Bone marrow (tissue), 2 donors: ENCODE results near the gene MAMSTR.
"Not testable (repeated sequence)": the region's sequence is repeated elsewhere in the genome, so short reads cannot be mapped to it uniquely, and the experiment has no call there.

Experiments
- DNase-seq, 2 donors: peaks; one replicate each; lab custom pipeline; 2025; lab: John Stamatoyannopoulos, UW

The MAMSTR gene

DNA sequence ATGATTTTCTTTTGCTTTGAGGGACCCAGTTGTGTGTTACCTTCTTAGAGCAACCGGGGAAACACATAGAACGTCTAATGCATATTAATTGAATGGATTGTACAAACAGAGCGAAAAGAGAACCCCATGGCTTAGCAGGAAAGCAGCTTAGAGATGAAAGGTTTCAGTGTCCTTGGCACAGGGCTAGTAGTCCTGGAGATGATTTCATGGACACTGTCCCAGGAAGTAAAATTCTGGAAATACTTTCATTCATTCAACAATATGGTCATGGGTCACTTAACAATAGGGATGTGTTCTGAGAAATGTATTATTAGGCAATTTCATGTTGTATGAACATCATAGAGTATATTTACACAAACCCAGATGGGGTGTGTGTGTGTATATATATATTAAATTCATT lies 33.4 kb downstream of the MAMSTR start:
- DNase-seq, result no peak

DNA sequence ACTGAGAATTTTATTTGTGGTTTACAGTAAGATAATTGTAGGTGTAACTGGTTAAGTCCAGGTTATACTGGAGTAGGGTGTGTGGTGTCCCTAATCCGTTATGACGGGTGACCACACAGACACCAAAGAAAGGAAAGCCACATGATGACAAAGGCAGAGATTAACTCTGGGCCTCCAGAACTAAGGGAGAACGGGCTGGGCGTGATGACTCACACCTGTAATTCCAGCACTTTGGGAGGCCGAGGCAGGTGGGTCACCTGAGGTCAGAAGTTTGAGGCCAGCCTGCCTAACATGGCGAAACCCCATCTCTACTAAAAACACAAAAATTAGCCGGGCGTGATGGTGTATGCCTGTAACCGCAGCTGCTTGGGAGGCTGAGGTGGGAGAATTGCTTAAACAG lies 33.9 kb downstream of the MAMSTR start:
- no peak for DNase-seq

- peak in 1 of 2 donors; percentile 3 for DNase-seq
Measured at GRCh38 chr19:48683349-48683748, 36.2 kb downstream of the MAMSTR start.

DNA sequence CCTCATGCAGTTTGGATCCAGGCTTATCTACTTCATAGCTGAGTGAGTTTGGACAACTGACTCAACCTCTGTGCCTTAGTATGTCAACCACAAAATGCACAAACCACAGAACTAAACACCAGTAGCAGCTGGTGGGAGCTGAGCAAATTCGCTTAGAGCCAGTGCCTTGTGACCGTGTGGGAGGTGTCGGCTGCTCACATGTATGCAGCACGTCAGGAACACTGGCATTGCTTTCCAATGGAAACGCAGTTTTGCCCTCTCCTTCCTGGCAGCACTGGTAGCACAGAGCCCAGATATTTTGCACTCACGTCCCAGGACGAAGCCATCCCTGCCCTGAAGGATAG lies 38.4 kb downstream of the MAMSTR start:
- no peak for DNase-seq

GRCh38 chr19:48680436-48681126 lies 38.9 kb downstream of the MAMSTR start:
- no peak for DNase-seq

- DNase-seq, result not testable (repeated sequence)
Measured at GRCh38 chr19:48680006-48680405, 39.5 kb downstream of the MAMSTR start.

GRCh38 chr19:48678201-48678600 lies 41.3 kb downstream of the MAMSTR start:
- DNase-seq, result no peak

DNA sequence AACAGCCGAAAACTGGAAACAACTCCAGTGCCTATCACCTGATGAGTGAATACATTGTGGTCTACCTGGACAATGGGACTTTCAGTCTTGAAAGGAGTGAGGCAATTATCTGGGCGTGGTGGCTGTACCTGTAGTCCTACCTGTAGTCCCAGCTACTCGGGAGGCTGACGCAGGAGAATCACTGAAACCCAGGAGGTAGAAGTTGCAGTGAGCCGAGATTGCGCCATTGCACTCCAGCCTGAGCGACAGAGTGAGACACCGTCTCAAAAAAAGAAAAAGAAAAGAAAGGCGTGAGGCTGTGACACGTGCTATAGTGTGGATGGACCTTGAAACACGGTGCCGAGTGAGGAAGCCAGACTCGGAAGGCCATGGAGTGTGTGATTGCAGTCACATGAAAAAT lies 42.6 kb downstream of the MAMSTR start:
- no peak for DNase-seq

DNA sequence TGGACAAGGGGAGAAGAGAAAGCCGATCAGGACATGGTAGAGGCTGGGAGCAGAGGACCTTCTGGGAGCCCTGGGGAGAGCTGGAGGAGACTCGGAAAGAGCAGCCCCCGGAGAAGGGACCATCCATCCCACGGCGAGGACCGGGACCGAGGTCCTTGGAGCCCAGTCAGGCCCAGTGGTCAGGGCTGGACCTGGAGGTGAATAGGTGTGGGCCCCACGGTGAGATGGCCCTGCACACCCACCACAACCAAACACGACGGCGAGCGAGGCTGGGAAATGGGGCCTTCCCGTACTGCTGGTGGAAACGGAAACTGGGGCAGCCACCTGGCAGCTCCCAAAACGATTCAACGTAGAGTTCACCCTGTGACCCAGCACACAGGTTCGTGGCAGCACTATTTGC lies 43.0 kb downstream of the MAMSTR start:
- no peak for DNase-seq

GRCh38 chr19:48674921-48675824 lies 44.4 kb downstream of the MAMSTR start:
- peak; percentile 13 to 66 for DNase-seq

DNA sequence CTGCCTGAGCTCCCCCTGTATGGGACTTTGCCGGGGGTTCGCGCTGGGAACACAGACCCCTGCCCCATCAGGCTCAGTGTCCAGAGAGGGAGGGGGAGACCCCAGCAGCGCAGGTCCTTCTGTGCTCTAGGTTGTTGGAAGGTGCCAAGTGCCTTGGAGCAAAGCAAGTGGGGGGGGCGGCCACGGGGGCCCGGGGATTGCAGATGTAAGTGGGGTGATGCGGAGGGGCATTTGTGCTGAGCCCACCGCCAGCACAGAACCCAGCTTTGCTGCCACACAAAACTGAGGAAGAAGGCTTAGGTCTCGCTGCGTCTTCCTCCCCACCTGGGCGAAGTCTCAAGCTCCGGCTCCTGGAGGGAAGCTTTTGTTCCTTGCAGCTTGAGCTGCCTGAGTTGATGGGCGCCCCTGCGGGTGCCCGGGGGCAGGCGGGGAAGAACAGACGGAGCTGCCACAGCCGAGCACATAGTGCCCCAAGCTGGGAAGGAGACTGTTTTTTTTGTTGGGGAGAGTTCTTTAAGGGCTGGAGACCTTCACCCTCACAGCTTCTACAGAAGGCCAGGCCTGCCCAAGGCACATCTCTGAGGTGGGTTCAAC lies 45.2 kb downstream of the MAMSTR start:
- DNase-seq, result no peak

- DNase-seq, result no peak
Measured at GRCh38 chr19:48673436-48674100, 46.0 kb downstream of the MAMSTR start.

- no peak for DNase-seq
Measured at GRCh38 chr19:48672994-48673393, 46.5 kb downstream of the MAMSTR start, which contains the start of gene NTN5. TSS of gene NTN5 (minus strand) at chr19:48673017. CDS start at chr19:48670986, 2,031 bp downstream.

- no peak for DNase-seq
Measured at GRCh38 chr19:48671446-48671995, 48.0 kb downstream of the MAMSTR start.

GRCh38 chr19:48670699-48671445 lies 48.7 kb downstream of the MAMSTR start:
- no peak for DNase-seq

GRCh38 chr19:48669903-48670668 lies 49.4 kb downstream of the MAMSTR start:
- DNase-seq, result no peak

DNA sequence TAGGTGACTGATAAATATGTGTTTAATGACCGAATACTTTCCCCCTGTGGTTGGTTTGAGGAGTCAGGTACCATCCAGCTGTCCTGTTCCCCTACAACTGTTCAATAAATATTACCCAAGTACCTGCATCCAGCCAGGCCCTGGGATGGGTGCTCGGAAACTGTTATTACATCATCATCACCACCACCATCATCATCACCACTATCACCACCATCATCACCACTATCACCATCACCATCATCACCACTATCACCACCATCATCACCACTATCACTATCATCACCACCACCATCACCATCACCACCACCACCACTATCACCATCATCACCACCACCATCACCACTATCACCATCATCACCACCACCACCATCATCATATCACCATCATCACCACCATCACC lies 50.8 kb downstream of the MAMSTR start:
- DNase-seq, result no peak

DNA sequence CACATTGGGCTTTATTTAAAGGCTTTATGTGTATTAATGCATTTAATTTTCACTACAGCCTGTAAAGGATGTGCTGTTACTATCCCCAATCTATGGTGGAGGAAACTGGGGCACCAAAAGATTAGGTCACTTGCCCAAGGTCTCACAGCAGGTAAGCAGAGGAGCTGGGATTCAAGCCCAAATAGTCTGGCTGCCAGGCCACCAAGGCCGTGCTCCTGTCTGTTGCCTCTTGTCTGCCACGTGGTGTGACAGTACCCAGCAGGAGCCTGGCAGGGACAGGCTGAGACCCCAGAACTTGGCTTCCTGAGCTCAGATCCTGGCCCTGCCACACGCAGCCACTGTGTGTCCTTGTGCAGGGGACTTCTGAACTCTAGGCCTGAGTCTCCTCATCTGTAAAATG lies 51.2 kb downstream of the MAMSTR start:
- DNase-seq, result no peak

DNA sequence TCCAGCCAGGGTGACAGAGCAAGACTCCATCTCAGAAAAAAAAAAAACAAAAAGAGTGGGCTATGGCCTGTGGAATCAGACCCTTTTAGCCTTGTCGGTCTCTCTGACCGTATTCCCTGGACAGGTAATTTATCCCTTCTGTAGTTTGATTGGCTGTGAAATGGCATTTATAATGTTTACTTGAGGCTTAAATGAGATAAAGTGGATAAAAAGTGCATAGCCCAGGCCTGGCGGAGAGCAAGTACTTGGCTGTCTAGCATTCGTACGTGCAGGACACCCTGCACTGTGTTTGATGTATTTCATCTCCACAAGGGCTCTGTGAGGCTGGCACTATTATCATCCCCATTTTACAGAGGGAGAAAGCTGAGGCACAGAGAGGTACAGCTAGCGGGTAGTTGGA lies 53.7 kb downstream of the MAMSTR start:
- no peak for DNase-seq

GRCh38 chr19:48664476-48664875 lies 55.0 kb downstream of the MAMSTR start:
- no peak for DNase-seq

DNA sequence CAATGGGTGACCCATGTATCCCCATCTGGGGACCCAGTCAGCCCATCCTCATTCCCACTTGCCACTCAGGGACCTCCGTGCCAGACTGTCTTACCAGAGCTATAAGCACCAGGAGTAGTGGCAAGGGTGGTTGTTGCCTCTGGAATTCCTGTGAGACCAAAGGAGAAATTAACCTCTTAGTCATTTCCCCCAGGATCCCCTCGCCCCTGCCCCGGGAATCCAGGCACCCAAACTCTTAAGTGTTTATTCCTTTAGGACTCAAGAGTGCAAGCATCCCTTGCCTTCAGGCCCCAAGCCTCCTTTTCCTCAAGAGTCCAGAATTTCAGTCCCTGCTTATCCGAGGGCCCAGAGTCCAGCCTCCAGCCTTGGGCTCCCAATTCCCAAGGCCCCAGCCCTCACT lies 55.9 kb downstream of the MAMSTR start:
- DNase-seq, result no peak
